Cortex of kidney (tissue), 1 donor: Measurements from ENCODE around the gene SETBP1.

ENCODE experiments used
- DNase-seq: peaks from one replicate; lab custom pipeline; 2025; lab: John Stamatoyannopoulos, UW

SETBP1 gene

GRCh38 chr18:44816477-44816876 is 135.8 kb downstream of the SETBP1 start:
- DNase-seq = no peak

- no peak for DNase-seq
Measured at GRCh38 chr18:44817831-44818473, 137.3 kb downstream of the SETBP1 start.

GRCh38 chr18:44818668-44819403 is 138.1 kb downstream of the SETBP1 start:
- DNase-seq = no peak

- no peak for DNase-seq
Measured at GRCh38 chr18:44819944-44820510, 139.3 kb downstream of the SETBP1 start.

- DNase-seq = no peak
Measured at GRCh38 chr18:44821924-44822323, 141.2 kb downstream of the SETBP1 start.

GRCh38 chr18:44823286-44823685 is 142.6 kb downstream of the SETBP1 start:
- no peak for DNase-seq

- DNase-seq = no peak
Measured at GRCh38 chr18:44823782-44824181, 143.1 kb downstream of the SETBP1 start.

- no peak for DNase-seq
Measured at GRCh38 chr18:44824884-44825283, 144.2 kb downstream of the SETBP1 start.

GRCh38 chr18:44826418-44827259 is 146.0 kb downstream of the SETBP1 start:
- DNase-seq = no peak

- no peak for DNase-seq
Measured at GRCh38 chr18:44828080-44828479, 147.4 kb downstream of the SETBP1 start.

- DNase-seq = no peak
Measured at GRCh38 chr18:44830581-44830980, 149.9 kb downstream of the SETBP1 start.

- no peak for DNase-seq
Measured at GRCh38 chr18:44833786-44834185, 153.1 kb downstream of the SETBP1 start.

GRCh38 chr18:44834867-44835469 is 154.3 kb downstream of the SETBP1 start:
- no peak for DNase-seq

GRCh38 chr18:44835703-44836102 is 155.0 kb downstream of the SETBP1 start:
- no peak for DNase-seq

- no peak for DNase-seq
Measured at GRCh38 chr18:44836263-44836662, 155.6 kb downstream of the SETBP1 start.

GRCh38 chr18:44837482-44838180 is 156.9 kb downstream of the SETBP1 start:
- DNase-seq = no peak

- no peak for DNase-seq
Measured at GRCh38 chr18:44838971-44839666, 158.4 kb downstream of the SETBP1 start.

GRCh38 chr18:44840058-44840790 is 159.5 kb downstream of the SETBP1 start:
- no peak for DNase-seq

GRCh38 chr18:44841221-44841620 is 160.5 kb downstream of the SETBP1 start:
- no peak for DNase-seq
